ENCODE data around the gene DGKD.

GRCh38 chr2:233356546-233357308 is 2.4 kb downstream of the DGKD start:
- TF ChIP-seq SPI1 (IDR thresholded peaks at IDR 0.05; ENCODE audit: borderline replicate concordance, low read depth) (no peak), GABPA (IDR thresholded peaks at IDR 0.05; ENCODE audit: low read depth) (no peak)
